Coronary artery (tissue), 2 donors: ENCODE results near the gene HLX.

ENCODE experiments used
- DNase-seq: peaks from one replicate; pipeline ENCODE4 v3.0.0-alpha.2; 2017; ENCODE audit warnings: low spot score
- H3K27ac ChIP-seq, 2 donors: fragments of 200-600 bp; sonication (generic); one replicate each; pipeline ENCODE4 v1.5.1; 2016 to 2019
- H3K4me3 ChIP-seq: fragments of 200-600 bp; sonication (generic); 2 replicates; pipeline ENCODE4 v1.5.1; 2016; ENCODE audit warnings: mild to moderate bottlenecking, moderate library complexity
- TF ChIP-seq, protein P1 (sequence below): fragments of 200-600 bp; sonication (generic); IDR thresholded peaks from one replicate; pipeline ENCODE4 v1.5.1; 2019; ENCODE audit warnings: antibody characterized with exemption

The HLX gene

DNA sequence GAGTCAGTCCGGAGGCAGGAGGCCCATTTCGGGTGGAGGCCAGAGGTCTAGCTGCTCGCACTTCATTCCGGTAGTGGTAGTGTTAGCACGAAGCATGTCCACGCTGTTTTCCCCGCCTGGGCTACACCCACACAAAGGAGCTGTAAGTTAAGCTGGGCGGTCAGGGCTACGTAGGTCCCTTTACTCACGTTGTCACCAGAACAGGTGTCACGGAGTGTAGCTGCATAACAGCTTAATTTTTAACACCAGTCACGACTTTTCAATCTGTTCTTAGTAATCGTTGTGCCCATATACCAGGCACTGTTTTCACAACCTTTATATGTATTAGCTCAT is 15.6 kb downstream of the HLX start:
- no peak for DNase-seq
- Histone ChIP-seq H3K4me3 (no peak overlapping the region), H3K27ac (no peak overlapping the region)
- TF ChIP-seq, protein P1, sequence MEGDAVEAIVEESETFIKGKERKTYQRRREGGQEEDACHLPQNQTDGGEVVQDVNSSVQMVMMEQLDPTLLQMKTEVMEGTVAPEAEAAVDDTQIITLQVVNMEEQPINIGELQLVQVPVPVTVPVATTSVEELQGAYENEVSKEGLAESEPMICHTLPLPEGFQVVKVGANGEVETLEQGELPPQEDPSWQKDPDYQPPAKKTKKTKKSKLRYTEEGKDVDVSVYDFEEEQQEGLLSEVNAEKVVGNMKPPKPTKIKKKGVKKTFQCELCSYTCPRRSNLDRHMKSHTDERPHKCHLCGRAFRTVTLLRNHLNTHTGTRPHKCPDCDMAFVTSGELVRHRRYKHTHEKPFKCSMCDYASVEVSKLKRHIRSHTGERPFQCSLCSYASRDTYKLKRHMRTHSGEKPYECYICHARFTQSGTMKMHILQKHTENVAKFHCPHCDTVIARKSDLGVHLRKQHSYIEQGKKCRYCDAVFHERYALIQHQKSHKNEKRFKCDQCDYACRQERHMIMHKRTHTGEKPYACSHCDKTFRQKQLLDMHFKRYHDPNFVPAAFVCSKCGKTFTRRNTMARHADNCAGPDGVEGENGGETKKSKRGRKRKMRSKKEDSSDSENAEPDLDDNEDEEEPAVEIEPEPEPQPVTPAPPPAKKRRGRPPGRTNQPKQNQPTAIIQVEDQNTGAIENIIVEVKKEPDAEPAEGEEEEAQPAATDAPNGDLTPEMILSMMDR = no peak

DNA sequence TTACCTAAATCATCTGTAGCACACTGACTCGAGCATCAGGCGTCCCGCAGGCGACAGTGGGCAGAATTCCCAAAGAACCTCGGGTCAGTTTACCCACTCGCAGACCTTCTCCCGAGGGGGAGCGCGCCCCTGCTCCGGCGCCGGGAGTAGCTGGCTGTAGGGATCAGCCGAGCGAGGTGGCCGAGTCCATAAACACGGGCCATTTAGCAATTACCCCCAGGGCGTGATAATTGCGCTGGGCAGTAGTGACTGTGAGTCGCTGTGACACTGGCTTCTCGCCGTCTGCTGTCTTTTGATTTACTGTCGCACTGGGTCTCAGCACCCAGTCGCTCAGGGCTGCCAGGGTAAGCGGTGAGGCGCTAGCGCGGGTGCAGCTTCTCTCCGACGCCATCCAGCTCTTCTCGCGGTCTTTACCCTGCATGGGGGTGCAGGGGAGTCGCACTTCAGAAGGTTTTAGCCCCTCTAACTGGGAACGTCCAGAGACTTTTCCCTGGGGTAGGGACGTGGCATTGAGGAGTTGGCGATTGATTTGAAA is 16.2 kb downstream of the HLX start:
- no peak overlapping the region for H3K27ac ChIP-seq
- H3K4me3 ChIP-seq = no peak overlapping the region
- DNase-seq = no peak
- TF ChIP-seq, protein P1 = no peak

GRCh38 chr1:220896092-220896491 is 16.8 kb downstream of the HLX start:
- no peak overlapping the region for H3K27ac ChIP-seq
- H3K4me3 ChIP-seq = no peak overlapping the region
- TF ChIP-seq, protein P1 = no peak
- no peak for DNase-seq

DNA sequence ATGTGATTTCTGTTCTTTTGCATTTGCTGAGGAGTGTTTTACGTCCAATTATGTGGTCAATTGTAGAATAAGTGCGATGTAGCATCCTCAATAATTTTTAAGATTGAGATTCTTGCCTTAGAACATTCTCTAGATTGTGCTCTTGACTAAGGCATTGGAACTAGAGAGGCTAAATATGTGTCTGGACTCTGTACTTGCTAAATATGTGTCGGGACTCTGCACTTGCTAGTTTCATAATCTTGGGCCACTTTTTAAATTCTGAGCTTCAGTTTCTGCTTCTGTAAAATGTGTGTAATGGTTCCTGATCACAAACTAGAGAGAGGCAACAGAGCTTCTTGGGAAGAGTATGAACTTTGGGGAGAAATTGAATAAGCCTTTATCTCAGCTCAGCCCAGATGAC is 21.6 kb downstream of the HLX start:
- DNase-seq = no peak
- TF ChIP-seq, protein P1 = no peak
- Histone ChIP-seq H3K27ac (no peak overlapping the region), H3K4me3 (no peak overlapping the region)

- no peak for DNase-seq
- no peak overlapping the region for H3K27ac ChIP-seq
- H3K4me3 ChIP-seq = no peak overlapping the region
- TF ChIP-seq, protein P1 = no peak
These were observed 22.6 kb downstream of the HLX start for GRCh38 chr1:220901881-220902280.

- DNase-seq = no peak
- Histone ChIP-seq H3K27ac (no peak overlapping the region), H3K4me3 (no peak overlapping the region)
- TF ChIP-seq, protein P1 = no peak
These were observed 23.7 kb downstream of the HLX start for GRCh38 chr1:220902916-220903315.

DNA sequence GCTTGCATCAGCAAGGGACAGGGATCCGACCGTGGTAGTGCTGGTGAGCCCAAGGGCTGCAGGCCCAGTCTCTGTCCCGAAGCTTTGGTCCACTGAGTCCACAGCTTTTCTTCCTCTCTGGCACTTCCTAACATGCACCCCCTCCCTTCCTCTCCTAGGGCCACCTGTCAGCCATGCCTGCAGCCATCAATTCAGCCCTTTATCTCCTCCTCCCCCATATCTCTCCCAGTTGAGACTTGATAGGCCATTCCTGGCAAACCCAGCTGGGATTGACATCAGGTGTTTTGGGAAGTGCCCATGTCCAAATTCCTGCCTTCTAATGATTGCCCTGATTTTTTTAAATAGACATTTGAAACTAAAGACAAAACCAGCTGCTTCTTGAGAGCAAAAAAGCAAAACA is 25.6 kb downstream of the HLX start:
- no peak for DNase-seq
- no peak overlapping the region for H3K4me3 ChIP-seq
- no peak overlapping the region for H3K27ac ChIP-seq
- TF ChIP-seq, protein P1 = no peak
